Measurements from ENCODE around the gene PTPRN2.
"Not testable (repeated sequence)": the region's sequence is repeated elsewhere in the genome, so short reads cannot be mapped to it uniquely, and the experiment has no call there.

Gene PTPRN2

GRCh38 chr7:157574120-157574825, 1013.4 kb downstream of the PTPRN2 start:
- no peak for DNase-seq

- DNase-seq: no peak
Measured at GRCh38 chr7:157573244-157573643, 1014.4 kb downstream of the PTPRN2 start.

DNA sequence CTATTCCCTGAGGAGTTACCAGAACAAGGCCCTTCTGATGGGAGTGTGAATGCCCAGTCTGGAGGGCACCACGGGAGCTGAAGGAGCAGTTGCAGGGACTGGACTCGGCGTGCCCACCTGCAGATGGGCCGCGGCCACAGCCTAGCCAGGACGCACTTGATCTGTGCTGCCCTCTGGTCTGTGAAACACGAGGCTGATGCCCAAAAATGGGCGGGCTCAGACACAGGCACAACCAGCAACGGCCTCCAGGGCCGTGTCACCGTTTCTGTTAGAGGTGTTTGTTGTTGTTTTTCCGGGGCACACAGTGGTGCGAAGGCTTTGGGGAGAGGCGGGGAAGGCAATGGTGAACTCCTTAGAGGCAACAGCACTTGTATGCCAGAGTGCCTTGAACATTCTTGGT, 1015.0 kb downstream of the PTPRN2 start:
- no peak for DNase-seq

DNA sequence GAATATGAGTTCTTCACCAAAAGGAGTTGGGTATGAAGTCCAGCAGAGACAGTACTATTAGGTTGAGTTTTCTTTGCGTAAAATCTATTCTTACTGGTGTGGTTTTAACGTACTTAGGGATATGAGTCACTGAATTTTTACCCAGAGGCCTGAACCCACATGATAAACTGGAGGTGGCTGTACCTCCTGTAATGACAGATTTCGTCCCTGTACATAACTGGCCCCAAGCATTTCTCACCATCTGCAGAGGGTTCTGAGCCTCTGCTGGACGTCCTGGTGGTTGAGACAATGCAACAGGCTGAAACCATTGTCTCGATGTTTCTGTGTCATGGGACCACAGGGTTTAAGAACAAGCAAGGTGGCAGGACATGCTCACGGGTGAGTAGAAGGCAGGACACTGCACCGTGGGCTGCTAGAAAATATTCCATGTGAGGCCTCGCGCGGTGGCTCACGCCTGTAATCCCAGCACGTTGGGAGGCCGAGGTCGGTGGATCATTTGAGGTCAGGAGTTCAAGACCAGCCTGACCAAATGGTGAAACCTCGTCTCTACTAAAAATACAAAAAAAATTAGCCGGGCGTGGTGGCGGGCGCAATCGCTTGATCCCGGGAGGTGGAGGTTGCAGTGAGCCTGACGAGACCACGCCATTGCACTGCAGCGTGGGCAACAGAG, 1017.0 kb downstream of the PTPRN2 start:
- no peak for DNase-seq

DNA sequence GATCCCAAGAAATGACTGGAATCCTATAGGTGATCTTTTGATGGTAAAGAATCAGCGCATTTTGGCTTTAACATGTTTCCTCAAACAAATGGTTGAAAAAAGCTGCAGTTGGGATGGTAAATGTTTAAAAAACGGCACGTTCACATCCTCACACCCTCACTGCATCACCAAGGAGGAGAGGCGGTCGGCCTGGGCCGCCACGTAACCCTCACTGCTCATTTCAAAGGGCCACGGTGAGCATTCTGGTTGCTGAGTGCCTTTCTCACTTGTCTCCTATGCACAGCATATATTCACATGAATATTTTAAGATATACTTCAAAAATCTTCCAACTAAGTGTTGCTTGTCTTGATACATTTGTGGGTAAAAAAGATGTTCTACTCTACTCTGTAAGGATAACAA, 1017.7 kb downstream of the PTPRN2 start:
- no peak for DNase-seq

DNA sequence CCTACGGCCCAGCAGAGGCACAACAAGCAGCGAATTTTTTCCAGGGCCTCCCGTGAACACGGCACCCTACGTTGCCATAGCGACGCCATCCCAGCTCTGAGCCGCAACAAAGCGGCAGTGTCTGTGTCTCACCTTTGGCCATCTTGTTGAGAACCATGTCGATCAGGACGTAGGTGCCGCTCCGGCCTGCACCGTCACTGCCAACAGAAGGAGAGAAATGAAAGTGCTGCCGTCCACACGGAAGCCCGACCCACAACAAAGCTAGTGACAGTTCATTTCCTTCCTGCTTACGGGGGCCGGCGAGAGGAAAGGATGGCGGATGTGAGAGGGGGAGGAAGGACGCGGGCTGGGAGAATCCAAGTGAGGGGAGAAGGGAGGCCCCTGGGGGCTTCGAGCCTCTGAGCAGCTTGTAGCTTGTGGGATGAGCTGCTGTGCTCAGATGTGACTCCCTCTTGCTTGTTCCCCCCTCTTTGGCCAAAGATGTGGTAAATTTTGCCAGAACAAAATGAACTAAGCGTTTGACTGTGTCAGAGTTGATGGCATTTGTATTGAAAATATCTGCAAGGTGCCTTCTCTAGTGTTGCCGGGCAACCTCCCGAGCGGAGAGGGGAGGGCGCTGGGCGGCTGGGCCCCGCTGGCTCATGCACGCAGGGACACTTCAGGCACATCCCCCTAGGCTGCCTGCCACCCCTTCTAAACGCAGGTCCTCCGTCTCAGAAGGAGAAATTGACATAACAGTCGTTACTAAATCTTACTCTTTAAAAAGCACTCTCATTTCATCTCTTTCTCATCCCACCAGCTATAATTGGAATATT, 1018.6 kb downstream of the PTPRN2 start:
- DNase-seq: peak; percentile 60 to 65

DNA sequence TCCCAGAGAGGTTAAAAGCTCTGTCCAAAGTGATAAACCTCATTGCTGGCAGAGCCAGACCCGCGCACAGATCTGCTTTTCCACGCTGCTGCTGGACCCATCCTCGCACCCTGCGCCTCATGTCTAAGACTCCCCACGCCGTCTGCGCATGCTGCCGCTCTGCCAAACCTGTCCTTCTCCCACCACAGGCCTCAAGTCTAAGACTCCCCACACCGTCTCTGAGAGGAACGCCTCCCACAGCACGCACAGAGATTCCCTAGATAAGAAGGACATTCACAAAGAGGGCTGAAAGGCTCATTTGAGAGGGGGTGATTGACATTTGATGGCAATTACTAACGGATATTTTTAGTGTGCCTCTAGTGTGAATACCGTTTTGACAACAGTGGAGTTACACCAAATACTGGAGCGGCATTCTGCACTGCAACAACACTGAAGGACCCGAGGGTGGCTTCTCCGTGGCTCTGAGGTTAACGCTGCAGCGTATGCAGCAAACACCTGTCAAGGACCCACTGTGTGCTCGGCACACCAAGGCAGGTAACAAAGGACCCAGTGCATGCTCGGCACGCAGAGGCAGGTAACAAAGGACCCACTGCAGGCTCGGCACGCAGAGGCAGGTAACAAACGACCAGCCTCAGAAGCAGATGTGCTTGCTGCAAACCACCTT, 1019.4 kb downstream of the PTPRN2 start:
- DNase-seq: no peak

DNA sequence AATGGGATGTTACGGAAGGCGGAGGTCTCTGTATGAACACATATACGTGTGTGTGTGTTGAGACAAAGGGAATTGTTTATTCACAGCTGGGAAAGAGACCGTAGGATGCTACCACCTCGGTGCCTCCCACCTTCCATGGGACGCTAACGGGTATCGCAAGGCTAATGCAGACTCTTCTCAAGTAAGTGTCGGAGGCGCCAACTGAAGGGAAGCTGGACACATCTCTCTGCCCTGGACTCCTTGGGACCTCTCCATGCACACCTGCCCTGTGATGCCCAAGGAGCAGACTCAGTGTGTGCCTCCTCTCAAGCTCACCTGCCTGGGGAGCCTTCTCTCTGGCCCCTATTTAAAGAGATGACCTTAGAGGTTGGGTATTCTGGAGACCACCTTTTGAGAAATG, 1020.0 kb downstream of the PTPRN2 start:
- no peak for DNase-seq

- no peak for DNase-seq
Measured at GRCh38 chr7:157566631-157567006, 1021.0 kb downstream of the PTPRN2 start.

- no peak for DNase-seq
Measured at GRCh38 chr7:157565981-157566630, 1021.5 kb downstream of the PTPRN2 start.

- no peak for DNase-seq
Measured at GRCh38 chr7:157565201-157565626, 1022.4 kb downstream of the PTPRN2 start.

DNA sequence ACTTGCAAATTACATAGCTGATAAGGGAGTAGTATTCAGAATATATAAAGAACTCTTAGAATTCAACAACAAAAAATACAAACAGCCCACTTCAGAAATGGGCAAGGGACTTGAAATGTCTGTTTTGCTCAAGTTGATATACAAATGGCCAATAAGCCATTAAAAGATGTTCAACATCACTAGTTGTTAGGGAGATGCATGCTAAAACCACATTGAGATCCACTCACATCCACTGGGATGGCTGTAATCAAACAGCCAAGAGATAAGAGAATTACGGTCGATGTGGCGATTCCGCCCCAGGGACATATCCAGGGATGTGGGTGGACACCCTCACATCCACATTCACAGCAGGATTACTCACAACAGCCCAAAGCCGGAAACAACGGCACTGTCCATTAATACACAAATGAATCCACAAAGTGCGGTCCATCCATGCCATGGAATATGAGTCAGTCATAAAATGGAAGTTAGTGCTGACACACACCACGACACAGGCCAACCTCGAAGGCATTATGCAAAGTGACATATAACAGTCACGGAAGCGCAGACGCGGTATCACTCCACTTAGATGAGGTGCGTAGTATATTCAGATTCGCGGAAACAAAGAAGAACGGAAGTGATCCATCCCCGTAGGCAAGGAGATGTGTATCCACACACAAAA, 1023.0 kb downstream of the PTPRN2 start:
- DNase-seq: no peak

- not testable (repeated sequence) for DNase-seq
Measured at GRCh38 chr7:157563467-157564135, 1024.0 kb downstream of the PTPRN2 start.

DNA sequence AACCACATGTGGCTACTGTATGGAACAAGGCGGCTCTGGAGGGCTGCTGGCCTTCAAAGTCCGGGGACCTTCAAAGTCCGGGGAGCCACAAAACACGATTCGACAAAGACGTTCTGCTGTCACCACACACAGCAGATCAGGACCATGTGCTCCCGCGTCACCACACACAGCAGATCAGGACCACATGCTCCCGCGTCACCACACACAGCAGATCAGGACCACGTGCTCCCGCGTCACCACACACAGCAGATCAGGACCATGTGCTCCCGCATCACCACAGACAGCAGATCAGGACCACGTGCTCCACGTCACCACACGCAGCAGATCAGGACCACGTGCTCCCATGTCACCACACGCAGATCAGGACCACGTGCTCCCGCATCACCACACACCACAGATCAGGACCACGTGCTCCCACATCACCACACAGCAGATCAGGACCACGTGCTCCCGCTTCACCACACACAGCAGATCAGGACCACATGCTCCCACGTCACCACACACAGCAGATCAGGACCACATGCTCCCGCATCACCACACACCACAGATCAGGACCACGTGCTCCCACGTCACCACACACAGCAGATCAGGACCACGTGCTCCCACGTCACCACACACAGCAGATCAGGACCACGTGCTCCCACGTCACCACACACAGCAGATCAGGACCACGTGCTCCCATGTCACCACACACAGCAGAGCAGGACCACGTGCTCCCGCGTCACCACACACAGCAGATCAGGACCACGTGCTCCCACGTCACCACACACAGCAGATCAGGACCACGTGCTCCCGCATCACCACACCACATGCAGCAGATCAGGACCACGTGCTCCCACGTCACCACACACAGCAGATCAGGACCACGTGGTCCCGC, 1024.9 kb downstream of the PTPRN2 start:
- DNase-seq: not testable (repeated sequence)

DNA sequence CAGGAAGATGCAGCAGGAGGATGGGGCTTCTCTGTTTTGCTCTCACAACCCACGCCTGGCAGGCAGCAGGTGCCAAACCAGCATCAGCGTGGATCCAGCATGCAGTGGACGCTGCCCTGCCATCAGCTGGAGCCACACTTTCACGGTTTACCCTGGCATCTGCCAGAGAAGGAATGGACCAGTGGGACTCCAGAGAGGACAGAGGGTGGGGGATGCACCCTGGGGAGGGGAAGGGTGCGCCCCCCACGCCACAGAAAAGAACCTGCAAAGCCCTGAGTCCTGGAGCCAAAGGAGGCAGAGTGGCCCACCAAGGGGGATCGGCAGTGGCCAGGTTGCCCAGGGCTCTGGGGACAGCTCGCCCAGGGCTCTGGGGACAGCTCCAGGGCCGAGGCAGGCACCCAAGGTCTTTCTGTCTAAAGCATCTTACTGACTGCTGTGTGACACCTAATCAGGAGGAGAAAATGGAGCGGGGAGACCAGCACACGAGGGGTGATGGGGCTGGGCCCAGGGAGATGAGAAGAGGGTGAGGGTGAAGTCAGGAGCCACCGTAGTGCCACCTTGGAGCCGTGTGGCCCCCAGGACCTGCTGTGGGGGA, 1025.7 kb downstream of the PTPRN2 start:
- DNase-seq: no peak

DNA sequence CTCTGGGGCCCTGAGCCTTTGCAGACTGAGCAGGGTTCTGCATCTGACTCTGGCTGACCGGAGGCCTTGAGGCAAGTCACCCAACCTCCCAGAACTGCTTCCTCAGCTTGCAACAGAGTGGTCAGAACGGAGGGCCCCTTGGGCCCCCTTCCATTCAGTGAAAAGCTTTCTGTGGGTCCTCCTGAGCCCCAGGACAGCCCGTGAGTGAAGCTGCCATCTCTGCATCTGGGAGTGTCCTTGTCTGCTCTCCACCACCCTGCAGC, 1026.2 kb downstream of the PTPRN2 start:
- DNase-seq: no peak

GRCh38 chr7:157560710-157561522, 1026.7 kb downstream of the PTPRN2 start:
- DNase-seq: no peak

DNA sequence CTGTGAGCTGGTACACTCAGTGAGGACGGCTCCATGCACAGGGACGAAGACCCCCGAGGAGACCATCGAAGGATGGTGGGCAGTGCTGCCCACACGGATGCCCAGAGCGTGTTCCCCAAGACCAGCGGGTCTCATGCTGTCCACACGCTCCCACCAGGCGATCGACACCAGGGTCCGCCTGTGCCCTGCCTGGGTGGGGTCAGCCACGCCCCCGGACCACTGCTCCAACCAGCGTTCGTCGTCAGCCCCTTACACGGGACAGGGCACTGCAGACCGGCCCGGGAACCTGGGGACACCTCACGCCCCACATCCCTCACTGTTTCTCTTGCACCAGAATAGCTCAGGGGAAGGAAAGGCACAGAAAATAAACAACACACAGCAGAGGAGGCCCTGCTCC, 1027.4 kb downstream of the PTPRN2 start:
- no peak for DNase-seq

DNA sequence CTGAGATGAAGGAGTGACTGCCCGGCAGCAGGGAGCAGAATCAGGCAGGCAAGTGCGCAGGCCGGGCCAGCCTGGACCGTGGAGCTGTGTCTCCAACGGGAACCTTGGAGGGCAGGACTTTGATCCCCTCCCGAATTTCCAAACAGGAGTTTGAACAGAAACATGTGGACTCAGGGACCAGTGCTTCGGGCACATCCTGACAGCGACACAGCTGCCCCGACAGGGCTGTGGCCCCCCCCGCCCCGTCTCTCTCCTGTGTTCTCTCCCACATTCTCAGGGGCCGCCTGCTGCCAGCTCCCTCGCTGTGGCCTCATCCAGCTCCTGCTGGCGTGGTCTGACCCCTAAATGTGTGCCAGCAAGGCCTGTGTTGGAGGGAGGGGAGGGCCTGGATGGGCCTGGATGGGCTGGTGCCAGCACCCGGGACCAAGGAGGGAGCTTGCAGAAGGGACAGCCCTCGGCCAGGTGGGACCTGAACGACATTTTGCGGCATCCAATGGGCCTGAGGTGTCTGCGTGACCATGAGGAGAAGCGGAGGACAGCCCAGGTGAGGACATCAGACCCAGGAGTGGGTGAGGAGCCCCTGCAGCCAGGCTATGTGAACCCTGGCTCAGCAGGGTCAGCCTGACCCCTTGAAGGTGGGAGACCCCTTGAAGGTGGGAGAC, 1027.9 kb downstream of the PTPRN2 start:
- no peak for DNase-seq
